ENCODE results near the gene ANKMY1. TPM values are rescaled to one million over a fixed set of nuclear protein-coding genes. Genes with fewer than 3 reads are reported as not detected.
A peak's percentile ranks its signal among the peaks of the same experiment; 100 is the strongest.

The ANKMY1 gene
- total and polyA plus RNA-seq, 2 of the 13 experiments (the other 11 are each of a cell fraction or from before 2014, with no cell fraction given) = 11.7 to 18.8 TPM

GRCh38 chr2:240569523-240569997 is 11.8 kb upstream of the ANKMY1 start (continued):
- TF ChIP-seq AGO2 (optimal IDR thresholded peaks at IDR 0.05; ENCODE audit: low read depth, low read length) (peak; percentile 14), ZNF83 (CRISPR knock-in tag; IDR thresholded peaks at IDR 0.05; ENCODE audit: borderline replicate concordance) (0 out of 2 replicates have a peak, but pooled peaks have one; percentile 55), SMAD1 (CRISPR knock-in tag; IDR thresholded peaks at IDR 0.05; ENCODE audit: borderline replicate concordance, low read depth) (0 out of 2 replicates have a peak, but pooled peaks have one; percentile 4), ZMYM3 (CRISPR knock-in tag; IDR thresholded peaks at IDR 0.05) (no peak), CSRNP2 (CRISPR knock-in tag; conservative IDR thresholded peaks at IDR 0.05; ENCODE audit: low read depth) (no peak), ZNF235 (CRISPR knock-in tag; IDR thresholded peaks at IDR 0.05; ENCODE audit: borderline replicate concordance) (0 out of 2 replicates have a peak, but pooled peaks have one; percentile 2)

- ATAC-seq (no peak), FAIRE-seq (peak; percentile 18), DNase-seq (ENCODE audit: low spot score) (no peak)
- Histone ChIP-seq H3K79me2 (ENCODE audit: insufficient read depth, low read length) (peaks cover 22% of the 10 kb centered on the region), H4K20me1 (ENCODE audit: insufficient read depth, low read length) (no peaks in the 10 kb centered on the region; the same call in 1 of the 2 replicates), H3K9me3 (ENCODE audit: low read length) (no peaks in the 10 kb centered on the region), H3K27me3 (ENCODE audit: control insufficient read depth in 1 of 2, insufficient read depth in 2 of 2, low read length in 2 of 2) (no peaks in the 10 kb centered on the region; a peak in 1 of 5 replicates), H3K4me3 (replicated peaks in 1 of 3; ENCODE audit: insufficient read depth in 1 of 3, low read depth in 2 of 3, low read length in 3 of 3) (peak overlapping the region; percentile 70 to 79 (median 72)), H3K9ac (ENCODE audit: insufficient read depth, low read depth, low read length) (peak overlapping the region; percentile 77), H2AFZ (ENCODE audit: low read length) (no peak overlapping the region), H3K4me2 (ENCODE audit: low read depth, low read length) (peak overlapping the region; percentile 90), H3K36me3 (replicated peaks in 1 of 2; ENCODE audit: control insufficient read depth in 1 of 2, insufficient read depth in 2 of 2, low read length in 2 of 2) (peaks cover 0 to 2% of the 10 kb centered on the region in 2 experiments; a peak in 2 of 5 replicates), H3K27ac (ENCODE audit: extremely low read length, insufficient read depth, low read length) (peak overlapping the region; percentile 42), H3K4me1 (ENCODE audit: insufficient read depth, low read length) (peaks cover 47% of the 10 kb centered on the region)
- POLR2A ChIA-PET = interaction anchor here (0.5 to 7.2 kb wide), 6 partner anchors 8 to 56 kb away, joined by 3 to 149 read pairs (median 10); partner anchors contain the start of gene CAPN10
- intact Hi-C loops (cut with micrococcal nuclease; ENCODE audit: unreplicated experiment) = no loop called here
- WGBS (ENCODE audit: low lambda C conversion rate) = under 1% methylated on average over 21 of the region's 93 CpGs
- in situ Hi-C loops (cut with HindIII; ENCODE audit: extremely low pct_ligation_motif_present, low pct_unique_long_range_greater_than_20kb) = loop anchor here (25.0 kb wide), 1 partner anchor 643 kb away; no protein-coding TSS in a partner anchor
- CTCF ChIA-PET (ENCODE audit: low intra/inter-chr PET ratio, low total read pairs) = no interaction called here
- no TSS peak for BruUV-seq (replicated peaks)
- TF ChIP-seq, protein P1, sequence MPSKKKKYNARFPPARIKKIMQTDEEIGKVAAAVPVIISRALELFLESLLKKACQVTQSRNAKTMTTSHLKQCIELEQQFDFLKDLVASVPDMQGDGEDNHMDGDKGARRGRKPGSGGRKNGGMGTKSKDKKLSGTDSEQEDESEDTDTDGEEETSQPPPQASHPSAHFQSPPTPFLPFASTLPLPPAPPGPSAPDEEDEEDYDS (CRISPR knock-in tag; IDR thresholded peaks at IDR 0.05) = no peak
- TF ChIP-seq GPN1 (CRISPR knock-in tag; IDR thresholded peaks at IDR 0.05; ENCODE audit: borderline replicate concordance) = no peak; the same call in 1 of the 2 replicates
- TF ChIP-seq HNF4A (CRISPR knock-in tag; IDR thresholded peaks at IDR 0.05) = no peak
- TF ChIP-seq NCOA1 (CRISPR knock-in tag; IDR thresholded peaks at IDR 0.05) = no peak
- TF ChIP-seq EEA1 (CRISPR knock-in tag; IDR thresholded peaks at IDR 0.05; ENCODE audit: borderline replicate concordance) = no peak
- TF ChIP-seq ZBTB39 (CRISPR knock-in tag; IDR thresholded peaks at IDR 0.05) = no peak
- TF ChIP-seq ZNF788 (CRISPR knock-in tag; IDR thresholded peaks at IDR 0.05; ENCODE audit: borderline replicate concordance) = no peak
- TF ChIP-seq ZNF850 (CRISPR knock-in tag; conservative IDR thresholded peaks at IDR 0.05) = no peak
These were observed 11.1 kb upstream of the ANKMY1 start for GRCh38 chr2:240568678-240569522.

Measured in HepG2 (cell line).